Epidermal melanocyte (primary cell): ENCODE data around the gene EHBP1.

Source experiments
- DNase-seq: peaks from one replicate; pipeline ENCODE4 v3.0.0; 2011; ENCODE audit warnings: low spot score; ENCODE audit not compliant: insufficient read length

The EHBP1 gene

GRCh38 chr2:62705007-62705829 is at the start of gene EHBP1:
Gene EHBP1, plus strand, starts transcription at chr2:62705713. Its CDS starts 1,479 bp downstream, at chr2:62707192.
- peak; percentile 96 for DNase-seq

GRCh38 chr2:62657783-62658182 is 47.7 kb upstream of the EHBP1 start:
- DNase-seq: no peak

DNA sequence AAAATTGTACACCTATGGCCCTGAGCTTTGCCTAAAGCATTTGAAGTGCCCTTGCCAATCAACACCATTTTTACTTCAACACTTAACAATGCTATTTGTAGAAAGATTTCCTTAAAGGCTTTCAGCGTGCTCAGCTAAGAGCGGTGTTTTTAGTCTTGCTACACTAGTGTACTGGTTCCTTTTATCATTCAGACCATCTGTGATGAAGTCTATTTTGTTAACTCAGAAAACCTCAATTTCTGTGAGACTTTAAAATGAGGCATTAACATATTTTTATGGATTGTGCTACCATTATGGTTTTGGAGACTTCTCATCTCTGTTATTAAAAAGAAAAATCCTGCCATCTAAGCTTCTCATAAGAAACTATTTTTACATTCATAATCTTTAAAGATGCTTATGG is 46.6 kb upstream of the EHBP1 start:
- no peak for DNase-seq

- no peak for DNase-seq
These were observed 45.4 kb upstream of the EHBP1 start for GRCh38 chr2:62660087-62660486.

GRCh38 chr2:62660582-62661262 is 44.8 kb upstream of the EHBP1 start:
- DNase-seq: no peak

GRCh38 chr2:62661263-62661635 is 44.3 kb upstream of the EHBP1 start:
- DNase-seq: no peak

GRCh38 chr2:62662131-62662530 is 43.4 kb upstream of the EHBP1 start:
- DNase-seq: no peak

- no peak for DNase-seq
These were observed 43.0 kb upstream of the EHBP1 start for GRCh38 chr2:62662554-62662953.

- DNase-seq: no peak
These were observed 42.1 kb upstream of the EHBP1 start for GRCh38 chr2:62663411-62663810.

- no peak for DNase-seq
These were observed 41.4 kb upstream of the EHBP1 start for GRCh38 chr2:62663920-62664795.

DNA sequence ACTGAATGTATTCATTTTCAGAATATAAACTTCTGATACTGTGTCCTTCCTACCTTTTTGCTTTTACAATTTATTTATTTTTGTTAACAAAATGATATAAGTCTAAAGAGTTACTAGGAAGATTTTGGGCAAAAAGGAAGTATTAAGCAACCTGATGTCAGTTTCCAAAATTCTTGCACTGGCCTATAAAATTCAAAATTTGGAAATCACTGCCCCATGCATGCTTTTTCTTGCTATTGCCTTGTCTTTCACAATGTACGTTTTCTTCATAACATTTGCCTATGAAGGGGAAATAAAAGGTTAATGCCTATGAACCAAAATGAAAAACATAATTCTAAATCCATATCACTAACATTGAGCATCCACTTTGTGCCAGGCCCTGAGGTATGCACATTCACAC is 40.1 kb upstream of the EHBP1 start:
- DNase-seq: no peak

GRCh38 chr2:62669180-62669579 is 36.3 kb upstream of the EHBP1 start:
- DNase-seq: no peak

DNA sequence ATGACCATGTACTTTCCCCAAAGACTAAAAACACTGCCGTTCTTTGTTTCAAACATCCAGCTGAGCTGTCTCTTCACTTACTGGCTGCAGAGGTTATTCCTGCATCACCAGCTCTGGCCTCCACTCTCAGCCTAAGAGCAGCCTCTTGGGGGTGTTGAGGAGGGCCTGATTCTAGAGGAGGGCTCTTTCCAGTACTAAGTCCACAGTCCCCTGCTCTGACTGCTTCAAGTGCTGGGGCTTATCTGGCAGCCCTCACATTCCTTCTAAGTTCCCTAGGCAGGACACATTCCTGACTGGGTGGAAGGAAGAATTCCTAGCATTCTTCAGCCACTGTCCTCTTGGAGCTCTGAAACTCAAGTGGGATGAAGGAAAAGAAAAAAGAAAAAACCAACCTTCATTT is 32.9 kb upstream of the EHBP1 start:
- DNase-seq: peak; percentile 71

- no peak for DNase-seq
These were observed 30.5 kb upstream of the EHBP1 start for GRCh38 chr2:62675062-62675461.

- DNase-seq: no peak
These were observed 20.3 kb upstream of the EHBP1 start for GRCh38 chr2:62685256-62685655.

DNA sequence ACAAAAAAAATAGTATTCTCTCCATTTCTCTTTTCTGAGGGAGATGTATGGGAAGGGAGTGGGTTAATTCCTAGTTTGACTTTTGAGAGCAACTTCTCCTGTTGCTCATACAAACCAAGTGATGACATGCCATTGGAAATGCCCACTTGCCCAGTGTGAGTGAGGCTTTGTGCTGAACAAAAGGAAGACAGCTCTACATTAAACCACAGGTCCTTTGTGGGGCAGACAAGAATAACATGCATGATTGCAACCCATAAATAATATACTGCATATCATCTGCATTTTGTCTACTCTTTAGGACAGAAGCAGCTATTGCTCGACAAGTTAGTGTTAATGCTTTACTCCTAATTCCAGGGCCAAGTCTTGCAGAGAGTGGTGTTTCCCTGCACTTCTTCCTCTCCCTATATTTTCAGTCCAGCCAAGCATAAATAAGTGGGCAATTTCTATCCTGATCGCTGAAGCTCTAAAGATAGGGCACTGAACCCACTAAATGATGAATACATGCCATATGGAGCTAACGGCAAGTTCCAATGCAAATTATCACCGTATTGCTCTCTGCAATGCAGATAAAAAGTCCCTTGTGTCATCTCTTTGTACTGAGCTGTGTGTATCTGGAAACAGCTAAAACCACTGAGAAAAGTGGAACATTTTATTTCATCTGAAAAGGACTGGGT is 19.4 kb upstream of the EHBP1 start:
- DNase-seq: no peak

DNA sequence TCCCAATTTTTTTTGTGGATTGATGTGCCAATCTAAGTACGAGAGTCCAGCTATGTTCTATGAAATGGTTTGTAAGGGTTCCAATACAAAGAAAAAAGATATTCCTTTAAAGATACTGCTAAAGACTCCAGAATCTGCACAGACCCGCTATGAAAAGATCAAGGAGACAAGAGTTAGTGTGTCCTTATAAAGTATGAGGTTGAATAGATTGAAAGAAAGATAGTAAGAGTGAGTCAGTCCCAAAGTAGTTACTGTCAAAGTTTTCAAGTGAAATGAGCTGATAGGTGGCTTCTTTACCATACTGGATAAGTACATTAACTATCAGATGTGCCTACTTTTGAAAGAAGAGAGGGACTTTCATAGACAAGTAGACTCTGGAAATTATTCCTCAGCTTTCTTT is 17.9 kb upstream of the EHBP1 start:
- DNase-seq: no peak

GRCh38 chr2:62688771-62689170 is 16.7 kb upstream of the EHBP1 start:
- no peak for DNase-seq

- no peak for DNase-seq
These were observed 14.3 kb upstream of the EHBP1 start for GRCh38 chr2:62691186-62691585.

- DNase-seq: no peak
These were observed 13.3 kb upstream of the EHBP1 start for GRCh38 chr2:62692225-62692624.

- no peak for DNase-seq
These were observed 6.9 kb upstream of the EHBP1 start for GRCh38 chr2:62698653-62699052.

GRCh38 chr2:62704654-62705006 is 883 bp upstream of the EHBP1 start:
- no peak for DNase-seq
